ENCODE measurements around the gene NEURL2. TPM values are rescaled to one million over a fixed set of nuclear protein-coding genes. Genes with fewer than 3 reads are reported as not detected.
"Not testable (repeated sequence)": the region's sequence is repeated elsewhere in the genome, so short reads cannot be mapped to it uniquely, and the experiment has no call there.

Gene NEURL2
- total RNA-seq, 6 experiments from 2014 or later = 1.5 to 2.3 (median 1.9) TPM

DNA sequence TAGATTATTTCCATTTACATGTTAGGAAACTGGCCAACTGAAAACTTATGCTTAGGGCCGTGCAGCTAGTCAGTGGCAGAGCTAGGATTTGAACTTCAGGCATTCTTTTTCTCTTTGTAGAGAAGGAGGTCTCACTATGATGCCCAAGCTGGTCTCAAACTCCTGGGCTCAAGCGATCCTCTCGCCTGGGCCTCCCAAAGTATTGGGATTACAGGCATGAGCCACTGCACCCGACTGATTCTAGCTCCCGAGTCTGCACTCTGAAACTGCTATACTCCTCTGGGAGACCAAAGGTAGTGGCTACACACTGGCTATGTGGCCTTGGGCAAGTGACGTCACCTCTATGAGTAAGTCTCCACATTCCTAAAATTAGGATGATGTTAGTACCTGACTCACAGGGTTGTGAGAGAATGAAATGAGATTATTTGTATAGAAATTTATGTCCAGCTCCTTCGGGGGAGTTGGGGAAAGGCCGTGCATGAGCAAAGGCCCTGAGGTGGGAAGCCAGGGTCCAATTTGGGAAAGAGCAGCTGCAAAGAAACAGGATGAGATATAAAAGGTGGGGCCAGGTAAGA is 14.6 kb upstream of the NEURL2 start:
- no peaks in the 10 kb centered on the region for H3K9me3 Mint-ChIP-seq
- H3K36me3 Mint-ChIP-seq (ENCODE audit: low read depth) = peaks cover 2% of the 10 kb centered on the region
- peak overlapping the region; percentile 46 for H3K4me3 Mint-ChIP-seq
- peak overlapping the region; percentile 85 for H3K27ac Mint-ChIP-seq
- peaks cover 23% of the 10 kb centered on the region for H3K4me1 Mint-ChIP-seq (ENCODE audit: low read depth)
- peaks cover 9% of the 10 kb centered on the region for H3K27me3 Mint-ChIP-seq (ENCODE audit: insufficient read depth)
- TF ChIP-seq, protein P1, sequence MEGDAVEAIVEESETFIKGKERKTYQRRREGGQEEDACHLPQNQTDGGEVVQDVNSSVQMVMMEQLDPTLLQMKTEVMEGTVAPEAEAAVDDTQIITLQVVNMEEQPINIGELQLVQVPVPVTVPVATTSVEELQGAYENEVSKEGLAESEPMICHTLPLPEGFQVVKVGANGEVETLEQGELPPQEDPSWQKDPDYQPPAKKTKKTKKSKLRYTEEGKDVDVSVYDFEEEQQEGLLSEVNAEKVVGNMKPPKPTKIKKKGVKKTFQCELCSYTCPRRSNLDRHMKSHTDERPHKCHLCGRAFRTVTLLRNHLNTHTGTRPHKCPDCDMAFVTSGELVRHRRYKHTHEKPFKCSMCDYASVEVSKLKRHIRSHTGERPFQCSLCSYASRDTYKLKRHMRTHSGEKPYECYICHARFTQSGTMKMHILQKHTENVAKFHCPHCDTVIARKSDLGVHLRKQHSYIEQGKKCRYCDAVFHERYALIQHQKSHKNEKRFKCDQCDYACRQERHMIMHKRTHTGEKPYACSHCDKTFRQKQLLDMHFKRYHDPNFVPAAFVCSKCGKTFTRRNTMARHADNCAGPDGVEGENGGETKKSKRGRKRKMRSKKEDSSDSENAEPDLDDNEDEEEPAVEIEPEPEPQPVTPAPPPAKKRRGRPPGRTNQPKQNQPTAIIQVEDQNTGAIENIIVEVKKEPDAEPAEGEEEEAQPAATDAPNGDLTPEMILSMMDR (IDR thresholded peaks at IDR 0.05) = no peak
- DNase-seq = peak; percentile 94

DNA sequence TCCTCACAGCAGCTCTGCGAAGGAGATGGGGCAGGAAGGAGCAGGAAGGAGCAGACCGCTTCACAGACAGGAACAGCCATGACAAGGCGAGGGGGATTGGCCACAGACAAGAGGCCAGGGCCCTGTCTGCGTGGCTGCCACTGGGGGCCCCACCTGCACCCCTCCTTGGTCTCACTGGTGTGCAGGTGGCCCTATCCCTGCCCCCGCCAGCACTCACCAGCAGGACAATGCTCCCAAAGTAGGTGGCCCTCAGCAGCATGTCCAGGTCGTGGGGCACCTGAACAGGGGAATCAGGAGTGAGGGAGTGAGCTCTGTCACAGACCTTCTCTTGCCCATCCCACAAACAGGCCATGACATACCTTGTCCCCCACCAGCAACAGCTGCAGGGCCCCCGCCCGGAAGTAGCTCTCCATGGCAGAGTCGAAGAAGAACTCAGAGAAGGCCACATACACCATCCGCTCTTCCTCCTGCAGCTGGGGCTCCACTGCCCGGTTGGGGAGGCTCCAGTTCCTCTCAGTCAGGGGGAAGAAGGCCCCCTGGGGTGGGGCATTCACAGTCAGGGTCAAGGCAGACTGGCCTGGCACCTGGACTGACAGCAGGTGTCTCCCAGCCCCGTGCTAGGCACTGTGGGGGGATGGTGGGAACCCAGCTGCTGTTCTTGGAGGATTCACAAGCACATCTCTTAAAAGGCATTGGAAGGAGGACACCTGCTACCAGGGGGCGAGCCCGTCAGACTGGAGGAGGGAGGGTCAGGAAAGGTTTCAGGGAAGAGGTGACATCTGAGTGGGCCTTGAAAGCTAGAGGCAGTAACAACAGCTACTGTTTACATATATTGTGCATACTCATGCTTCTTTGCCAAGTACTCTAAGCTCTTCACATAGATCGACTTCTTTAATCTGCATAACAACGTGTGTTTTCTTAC is 13.8 kb upstream of the NEURL2 start:
- DNase-seq = no peak
- peaks cover 9% of the 10 kb centered on the region for H3K27me3 Mint-ChIP-seq (ENCODE audit: insufficient read depth)
- H3K27ac Mint-ChIP-seq = peak overlapping the region; percentile 85
- no peaks in the 10 kb centered on the region for H3K36me3 Mint-ChIP-seq (ENCODE audit: low read depth)
- TF ChIP-seq, protein P1 (IDR thresholded peaks at IDR 0.05) = no peak
- H3K4me1 Mint-ChIP-seq (ENCODE audit: low read depth) = peaks cover 20% of the 10 kb centered on the region
- peak overlapping the region; percentile 46 for H3K4me3 Mint-ChIP-seq
- no peaks in the 10 kb centered on the region for H3K9me3 Mint-ChIP-seq

DNA sequence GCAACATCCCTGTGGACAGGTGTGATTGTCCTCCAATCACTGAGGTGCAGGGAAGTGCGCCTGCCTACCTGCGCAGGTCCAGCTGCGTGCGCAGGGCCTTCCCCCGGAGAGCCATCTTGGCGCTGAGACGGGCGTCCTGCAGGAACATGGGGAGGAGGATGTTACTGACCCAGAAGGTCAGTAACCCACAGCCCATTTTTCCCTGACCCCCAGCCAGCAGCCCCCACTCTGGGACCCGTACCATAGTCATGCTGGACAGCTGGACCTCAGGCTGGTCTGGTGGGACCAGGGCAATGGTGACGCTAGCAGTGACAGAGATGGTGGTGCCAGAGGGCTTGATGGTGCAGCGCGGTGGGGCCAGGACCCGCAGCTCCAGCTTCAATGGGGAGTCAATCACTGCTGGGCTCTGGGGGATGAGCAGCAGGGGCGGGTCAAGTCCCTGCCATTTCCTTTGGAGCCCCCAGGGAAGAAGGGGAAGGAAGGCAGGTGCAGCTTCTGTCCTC is 11.2 kb upstream of the NEURL2 start:
- no peak for DNase-seq
- Mint-ChIP-seq H3K36me3 (ENCODE audit: low read depth) (peaks cover 4% of the 10 kb centered on the region; the same call in 1 of the 2 replicates), H3K9me3 (no peaks in the 10 kb centered on the region), H3K27ac (no peak overlapping the region), H3K4me1 (ENCODE audit: low read depth) (peaks cover 20% of the 10 kb centered on the region), H3K27me3 (ENCODE audit: insufficient read depth) (peaks cover 7% of the 10 kb centered on the region), H3K4me3 (no peak overlapping the region)
- TF ChIP-seq, protein P1 (IDR thresholded peaks at IDR 0.05) = no peak

DNA sequence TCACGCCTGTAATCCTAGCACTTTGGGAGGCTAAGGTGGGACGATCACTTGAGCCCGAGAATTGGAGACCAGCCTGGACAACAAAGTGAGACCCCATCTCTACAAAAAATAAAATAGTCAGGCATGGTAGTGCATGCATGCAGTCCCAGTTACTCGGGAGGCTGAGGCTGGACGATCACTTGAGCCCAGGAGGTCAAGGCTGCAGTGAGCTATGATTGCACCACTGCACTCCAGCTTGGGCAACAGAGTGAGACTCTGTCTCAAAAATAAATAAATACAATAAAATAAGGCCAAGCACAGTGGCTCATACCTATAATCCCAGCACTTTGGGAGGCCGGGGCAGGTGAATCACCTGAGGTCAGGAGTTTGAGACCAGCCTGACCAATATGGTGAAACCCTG is 10.3 kb upstream of the NEURL2 start:
- H3K4me3 Mint-ChIP-seq; H3K36me3 Mint-ChIP-seq (ENCODE audit: low read depth); H3K9me3 Mint-ChIP-seq; H3K27ac Mint-ChIP-seq; DNase-seq; H3K27me3 Mint-ChIP-seq (ENCODE audit: insufficient read depth): not testable (repeated sequence)
- peaks cover 18% of the 10 kb centered on the region for H3K4me1 Mint-ChIP-seq (ENCODE audit: low read depth)

DNA sequence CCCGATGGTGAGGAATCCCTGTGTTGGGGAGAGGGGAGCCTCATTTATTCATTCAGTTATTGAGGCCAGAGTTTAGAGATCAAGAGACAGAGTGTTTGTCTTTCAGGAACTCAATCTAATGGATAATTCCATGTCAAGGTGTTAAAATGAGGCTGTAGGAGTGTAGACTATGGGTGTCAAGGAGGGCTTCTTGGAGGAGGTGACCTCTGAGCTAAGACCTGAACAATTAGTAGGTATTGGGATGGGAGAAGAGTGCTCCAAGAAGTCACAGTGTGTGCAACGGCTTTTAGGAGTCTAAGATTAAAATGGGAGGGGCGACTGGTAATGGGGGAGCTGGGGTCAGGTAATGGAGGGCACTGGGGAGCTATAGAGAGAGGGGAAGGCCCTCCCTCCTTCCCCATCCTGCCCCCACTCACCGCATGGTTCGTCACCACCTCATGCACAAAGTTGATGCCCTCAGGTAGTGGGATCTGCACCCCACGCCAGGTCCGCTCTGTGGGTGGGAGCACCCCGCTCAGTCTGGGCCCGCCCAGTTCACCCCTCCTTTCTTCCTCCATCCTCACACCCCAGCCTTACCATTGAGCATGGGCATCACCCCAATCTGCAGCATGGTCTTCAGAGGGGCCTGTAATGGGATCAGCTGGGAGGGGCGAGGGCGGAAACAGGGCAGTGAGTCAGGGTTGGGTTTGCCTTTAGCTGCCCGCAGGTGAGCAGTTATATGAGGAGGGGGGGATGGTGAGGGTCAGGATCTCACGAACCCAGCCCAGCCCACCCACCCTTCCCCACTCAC is 8.2 kb upstream of the NEURL2 start:
- peaks cover under 1% of the 10 kb centered on the region; the same call in 1 of the 2 replicates for H3K4me1 Mint-ChIP-seq (ENCODE audit: low read depth)
- H3K27ac Mint-ChIP-seq = no peak overlapping the region
- TF ChIP-seq, protein P1 (IDR thresholded peaks at IDR 0.05) = no peak
- DNase-seq = no peak
- H3K27me3 Mint-ChIP-seq (ENCODE audit: insufficient read depth) = peaks cover 2% of the 10 kb centered on the region
- H3K9me3 Mint-ChIP-seq = no peaks in the 10 kb centered on the region
- H3K4me3 Mint-ChIP-seq = no peak overlapping the region
- peaks cover 8% of the 10 kb centered on the region; the same call in 1 of the 2 replicates for H3K36me3 Mint-ChIP-seq (ENCODE audit: low read depth)
